Stimulated activated naive CD8-positive, alpha-beta T cell treated with anti-CD3 and anti-CD28 coated beads, Interleukin-15, Interleukin-2, amounts not matched to agents 100 U/mL and 50 U/mL, for 24 hours (primary cell): ENCODE measurements around the gene MCM3.

ENCODE experiments used
- ATAC-seq: fragments of 150-1000 bp; cut with Tn5 transposase; one replicate; pipeline ENCODE4 v1.10.0; 2021
- DNase-seq: peaks from one replicate; pipeline ENCODE4 v3.0.0; 2021

Gene MCM3

DNA sequence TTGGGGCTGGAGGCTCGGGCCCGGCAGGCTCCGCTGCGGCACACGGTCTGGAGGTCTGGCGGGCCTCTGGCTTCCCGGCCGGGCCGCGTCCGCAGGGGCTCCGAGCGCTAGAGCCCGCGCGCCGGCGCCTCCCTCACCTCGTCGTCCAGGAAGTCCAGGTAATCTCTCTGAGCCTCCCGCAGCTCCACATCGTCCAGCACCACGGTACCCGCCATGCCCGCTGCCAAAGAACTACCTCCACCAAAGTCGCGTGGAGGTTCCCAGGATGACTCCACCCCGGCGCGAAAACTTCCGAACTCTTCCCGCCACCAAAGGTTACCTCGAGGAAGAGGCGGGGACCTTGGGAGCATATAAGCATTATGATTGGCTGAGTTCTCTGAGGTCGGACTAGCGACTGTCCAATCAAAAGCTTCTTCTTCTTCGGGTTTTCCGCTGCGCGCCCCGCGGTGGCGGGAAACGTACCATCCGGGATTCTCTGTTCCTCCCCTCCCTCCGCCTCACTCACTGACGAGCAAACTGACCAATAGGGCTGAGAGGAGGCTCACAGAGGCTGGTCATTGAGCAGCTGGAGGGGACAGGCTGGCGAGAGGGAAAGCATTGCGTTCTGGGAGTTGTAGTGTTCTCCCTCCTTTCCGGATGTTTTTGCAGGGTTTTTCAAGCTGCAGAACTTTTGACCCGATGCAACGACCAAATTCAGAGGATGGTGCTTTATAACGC is at the start of gene MCM3:
Gene MCM3, minus strand, starts transcription at position 283 of the 717 bp plus-strand sequence. Its CDS starts 68 bp downstream, at position 215.
- DNase-seq (peak; percentile 94), ATAC-seq (peak; percentile 98)

DNA sequence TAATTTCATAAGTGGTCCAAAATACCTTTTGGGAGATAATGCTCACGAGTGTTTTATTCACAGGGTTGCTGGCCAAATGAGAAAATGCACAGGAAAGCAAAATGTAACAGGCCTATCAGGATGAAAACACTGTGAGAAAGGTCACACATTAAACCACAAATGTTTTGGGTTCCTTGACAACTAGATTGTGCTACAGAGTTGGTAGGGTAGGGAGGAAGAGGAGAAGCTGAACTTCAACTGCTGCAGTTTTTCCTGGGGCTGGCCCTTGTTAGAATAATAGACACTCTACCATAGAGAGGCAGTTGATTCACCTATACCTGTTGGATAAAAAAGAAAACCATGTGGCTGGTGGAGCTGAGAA is 49.3 kb upstream of the MCM3 start:
- peak; percentile 68 for ATAC-seq

DNA sequence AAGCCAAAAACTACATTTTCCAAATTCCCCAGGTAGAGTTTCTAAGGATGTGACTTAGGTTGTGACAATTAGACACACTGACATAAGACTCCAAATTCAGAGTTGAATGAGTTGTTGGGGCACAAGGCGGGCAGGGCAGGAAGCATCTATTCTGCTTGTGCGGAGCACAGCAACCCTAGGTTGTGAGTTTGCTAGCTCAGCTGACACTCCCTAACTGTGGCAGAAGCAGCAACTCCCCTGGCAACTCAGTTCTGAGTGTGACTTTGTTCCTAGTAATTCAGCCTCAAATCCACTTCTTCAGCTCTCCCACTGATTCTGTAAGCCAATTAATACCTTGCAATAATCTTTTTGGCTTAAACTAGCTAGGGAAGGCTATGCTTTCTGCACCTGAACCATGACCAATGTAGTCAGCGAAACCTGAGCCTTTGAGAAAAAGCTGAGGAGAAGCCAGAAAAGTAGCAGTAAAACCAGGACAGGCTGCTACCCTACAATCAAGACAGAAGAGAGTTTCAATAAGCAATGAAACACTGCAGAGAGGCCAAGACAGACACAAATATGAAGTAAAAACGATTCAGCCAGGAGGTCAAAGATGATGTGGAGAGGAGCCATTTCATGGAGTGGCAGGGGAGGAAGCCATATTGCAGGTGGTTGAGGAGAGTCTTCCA is 47.4 kb upstream of the MCM3 start:
- ATAC-seq (no peak), DNase-seq (no peak)

More for the DNA sequence above, 49.3 kb upstream of the MCM3 start:
- no peak for DNase-seq

DNA sequence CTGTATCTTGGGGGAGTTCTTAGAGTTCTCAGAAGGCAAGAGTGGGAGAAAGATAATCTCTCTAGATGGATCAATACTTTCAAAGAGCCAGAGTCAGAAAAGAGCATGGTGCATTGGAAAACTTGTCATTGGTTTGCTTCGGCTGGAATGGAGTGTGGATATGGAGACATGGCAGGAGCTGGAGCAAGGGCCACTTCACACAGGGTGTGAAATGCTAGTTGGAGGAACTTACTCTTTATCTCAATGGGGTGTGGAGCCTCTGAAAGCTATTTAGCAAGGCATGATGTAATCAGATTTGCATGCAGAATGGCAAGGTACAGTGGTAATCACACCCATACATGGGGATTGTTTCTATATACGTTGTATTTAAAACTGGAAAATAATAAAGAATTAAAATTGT is 45.9 kb upstream of the MCM3 start:
- DNase-seq, result no peak

DNA sequence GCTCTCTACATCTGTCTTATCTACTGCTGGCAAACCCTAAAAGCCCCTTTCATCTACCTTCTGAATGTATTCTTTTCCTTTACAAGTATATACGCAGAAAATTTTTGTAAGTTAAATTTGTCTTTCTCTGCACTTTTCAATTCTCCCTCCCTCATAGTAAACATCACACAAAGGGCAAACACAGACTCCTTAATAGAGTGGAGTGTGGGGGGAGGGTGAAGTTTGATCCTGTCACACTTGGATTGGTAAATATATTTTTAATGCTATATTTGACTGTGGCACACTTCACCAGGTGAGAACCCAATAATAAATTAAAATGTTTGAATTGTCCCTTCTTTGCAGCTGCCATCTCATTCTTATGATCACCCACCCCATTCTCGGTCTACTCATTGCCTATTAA is 44.2 kb upstream of the MCM3 start:
- no peak for DNase-seq
- ATAC-seq, result no peak

More for the DNA sequence above, 45.9 kb upstream of the MCM3 start:
- no peak for ATAC-seq

DNA sequence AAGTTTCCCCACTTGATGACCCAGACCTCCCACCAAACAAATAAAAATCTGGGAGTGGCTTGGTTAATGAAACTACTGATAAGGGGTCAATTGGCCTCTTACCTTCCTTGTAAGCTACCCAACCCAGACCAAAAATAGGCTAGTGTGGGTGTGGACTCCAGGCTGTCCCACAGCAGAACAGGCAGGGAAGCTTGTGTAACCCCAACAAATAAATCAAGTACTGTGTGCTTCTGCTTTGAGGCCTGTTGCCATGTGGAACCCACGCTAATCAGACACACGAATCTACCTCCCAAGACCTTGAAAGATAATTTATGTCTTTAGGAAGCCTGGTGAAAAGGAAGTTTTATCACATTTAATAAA is 43.7 kb upstream of the MCM3 start:
- ATAC-seq, result no peak

DNA sequence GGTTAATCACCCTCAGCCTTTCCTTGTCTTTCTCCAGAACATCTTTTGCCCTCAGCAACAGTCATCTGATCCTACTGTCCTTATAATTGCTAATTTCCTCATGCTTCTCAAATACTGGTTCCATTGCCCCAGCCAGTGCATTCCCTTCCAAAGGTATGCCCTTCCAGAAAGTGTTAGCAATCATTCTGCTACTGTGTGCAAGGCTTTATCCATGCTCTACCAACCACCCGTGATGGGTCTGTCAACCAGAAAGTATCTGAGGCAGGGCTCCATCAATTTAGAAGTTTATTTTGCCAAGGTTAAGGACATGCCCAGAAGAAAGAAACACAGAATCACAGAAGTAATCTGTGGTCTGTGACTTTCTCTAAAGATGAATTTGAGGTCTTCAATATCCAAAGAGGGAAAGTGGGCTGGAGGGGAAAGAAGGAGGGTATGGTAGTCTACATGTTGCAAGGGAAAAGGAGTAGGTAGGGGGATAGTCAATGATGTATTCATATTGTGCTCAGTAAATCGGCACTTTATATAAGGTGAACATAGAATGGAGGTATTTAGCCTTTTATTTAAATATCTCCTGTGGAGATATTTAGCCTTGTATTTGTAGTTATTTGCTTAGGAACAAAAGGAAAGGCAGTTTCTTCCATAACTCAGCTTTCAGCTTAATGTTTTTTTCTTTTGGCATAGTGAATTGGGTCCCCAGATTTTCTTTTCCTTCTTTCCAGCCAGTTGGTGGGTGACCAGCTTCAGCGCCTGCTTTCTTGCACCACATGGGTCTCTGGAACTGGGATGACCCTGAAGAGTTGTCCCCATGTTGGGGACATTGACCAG is 42.2 kb upstream of the MCM3 start:
- DNase-seq (no peak), ATAC-seq (no peak)

More for the DNA sequence above, 43.7 kb upstream of the MCM3 start:
- no peak for DNase-seq

DNA sequence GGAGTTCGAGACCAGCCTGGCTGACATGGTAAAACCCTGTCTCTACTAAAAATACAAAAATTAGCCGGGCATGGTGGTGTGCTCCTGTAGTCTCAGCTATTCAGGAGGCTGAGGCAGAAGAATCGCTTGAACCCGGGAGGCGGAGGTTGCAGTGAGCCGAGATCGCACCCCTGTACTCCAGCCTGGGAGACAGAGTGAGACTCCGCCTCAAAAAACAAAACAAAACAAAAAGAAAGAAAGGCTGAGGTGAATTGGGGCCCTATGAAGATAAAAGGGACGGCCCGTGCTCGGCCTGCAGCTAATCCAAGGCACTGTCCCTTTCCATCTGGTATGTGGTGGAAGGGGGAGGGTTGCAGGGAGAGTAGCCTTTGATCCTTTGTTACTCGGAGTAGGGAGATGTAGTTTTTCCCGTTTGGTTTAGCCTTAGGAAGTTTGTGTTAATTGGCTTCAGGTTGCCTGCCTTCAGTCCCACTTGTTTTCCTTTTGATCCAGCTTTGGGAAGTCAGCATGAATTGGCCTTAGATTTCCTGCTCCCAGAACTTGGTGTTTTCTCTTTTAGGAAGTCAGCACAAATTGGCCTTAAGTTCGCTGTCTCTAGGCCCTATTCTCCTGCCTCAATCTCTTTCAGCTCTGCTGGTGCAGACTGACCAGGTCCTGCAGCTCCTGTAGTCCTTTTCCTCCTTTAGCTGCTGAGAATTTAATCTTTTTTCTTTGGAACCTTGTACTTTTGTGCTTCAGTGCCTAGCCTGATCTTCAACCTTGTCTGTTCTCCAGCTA is 41.3 kb upstream of the MCM3 start:
- DNase-seq, result no peak
- no peak for ATAC-seq

DNA sequence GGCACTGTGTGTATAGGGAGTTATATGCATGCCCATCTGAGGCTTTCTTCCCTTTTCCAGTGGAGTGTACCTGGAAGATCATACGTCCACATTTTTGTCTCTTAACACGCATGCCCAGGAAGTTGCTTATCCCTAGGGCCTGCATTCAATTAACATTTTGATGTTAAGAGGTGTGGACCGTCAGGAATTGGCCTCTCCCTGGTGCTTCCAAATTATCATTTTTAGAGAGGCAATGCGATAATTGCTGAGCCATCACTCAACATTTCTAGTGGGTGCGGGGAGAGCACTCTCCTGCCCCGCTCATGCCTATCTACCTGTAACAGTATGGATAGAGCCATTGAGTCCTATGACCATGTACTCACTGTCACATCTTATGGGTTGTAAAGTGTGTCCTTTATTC is 39.6 kb upstream of the MCM3 start:
- ATAC-seq, result no peak
- DNase-seq, result no peak

DNA sequence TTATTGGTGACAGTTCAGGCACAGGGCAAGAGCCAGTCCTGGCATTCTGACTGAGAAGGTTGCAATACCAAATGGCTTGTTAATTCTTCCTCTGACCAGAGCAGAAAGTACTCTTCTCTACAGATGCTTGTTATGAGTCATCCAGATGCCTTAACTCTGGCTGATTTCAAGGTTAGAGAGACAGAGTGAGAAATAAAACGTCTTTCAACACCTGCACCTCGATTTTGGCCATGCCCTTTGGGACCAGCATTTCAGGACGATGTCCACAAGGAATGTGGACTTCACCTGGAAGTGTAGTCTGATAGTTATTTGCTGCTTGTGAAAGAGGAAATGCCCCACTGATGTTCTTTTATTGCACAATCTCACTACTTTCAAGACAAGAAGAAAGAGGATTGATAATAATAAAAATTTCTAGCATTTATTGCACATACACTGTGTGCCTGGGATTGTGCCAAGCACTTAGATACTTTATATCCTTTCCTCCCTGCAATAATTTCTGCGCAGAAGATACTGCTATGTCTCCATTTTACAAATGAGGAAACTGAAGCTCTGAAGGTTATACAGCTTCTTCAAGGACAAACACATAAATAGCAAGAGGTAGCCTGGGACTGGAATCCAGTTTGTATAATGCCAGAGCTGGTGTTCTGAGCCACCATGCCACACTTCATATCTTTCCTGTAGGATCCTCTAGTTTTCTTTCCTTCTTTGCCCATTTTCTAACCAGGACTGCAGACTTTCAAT is 33.5 kb upstream of the MCM3 start:
- peak; percentile 82 for ATAC-seq
- no peak for DNase-seq

DNA sequence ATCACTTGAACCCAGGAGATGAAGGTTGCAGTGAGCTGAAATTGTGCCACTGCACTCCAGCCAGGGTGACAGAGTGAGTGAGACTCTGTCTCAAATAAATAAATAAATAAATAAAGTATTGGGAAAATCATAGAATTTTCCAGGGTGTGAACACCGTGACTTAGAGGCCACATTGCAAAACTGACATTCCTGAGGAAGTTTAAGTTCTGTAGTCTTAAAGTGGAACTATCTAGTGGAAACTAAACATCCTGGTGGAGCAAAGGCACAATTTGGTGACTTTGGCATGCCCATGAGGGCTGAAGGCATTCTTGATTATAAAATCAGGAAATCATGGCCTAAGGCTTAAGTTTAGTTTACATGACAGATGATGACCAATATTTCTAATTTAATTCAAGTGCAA is 32.7 kb upstream of the MCM3 start:
- ATAC-seq, result no peak
- no peak for DNase-seq

DNA sequence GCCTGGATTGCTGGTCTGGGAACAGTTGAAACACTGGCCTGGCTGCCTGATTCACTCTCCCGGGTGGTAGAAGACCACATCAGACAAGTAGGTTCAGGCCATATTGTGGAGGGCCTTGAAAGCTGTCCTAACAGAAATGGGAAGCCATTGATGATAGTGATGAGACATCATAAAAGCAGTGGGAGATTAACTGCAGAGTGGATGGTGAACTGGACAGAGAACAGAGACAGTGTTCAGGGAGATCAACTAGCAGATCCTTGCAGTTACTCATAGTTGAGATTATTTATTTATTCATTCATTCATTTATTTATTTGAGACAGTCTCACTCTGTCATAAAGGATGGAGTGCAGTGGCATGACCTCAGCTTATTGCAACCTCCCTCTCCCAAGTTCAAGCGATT is 30.2 kb upstream of the MCM3 start:
- ATAC-seq (no peak), DNase-seq (no peak)

DNA sequence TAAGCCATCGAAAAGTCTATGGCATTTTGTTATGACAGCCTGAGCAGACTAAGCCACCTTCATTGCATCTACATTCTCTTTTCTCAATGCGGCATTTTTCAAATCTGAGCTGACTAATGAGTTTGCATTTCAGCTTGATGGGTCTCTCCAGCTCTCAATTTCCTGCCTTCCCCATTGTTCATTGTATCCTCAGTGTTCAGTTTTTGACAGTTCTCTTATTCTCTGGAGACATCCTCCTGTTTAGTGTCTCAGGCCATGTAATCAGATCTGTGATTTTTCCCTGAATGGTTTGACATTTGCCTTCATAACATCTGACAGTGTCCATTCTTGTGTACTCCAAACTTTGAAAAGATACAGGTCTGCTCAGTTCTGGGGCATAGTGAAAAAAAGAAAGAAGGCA is 27.9 kb upstream of the MCM3 start:
- ATAC-seq, result no peak
- DNase-seq, result no peak

DNA sequence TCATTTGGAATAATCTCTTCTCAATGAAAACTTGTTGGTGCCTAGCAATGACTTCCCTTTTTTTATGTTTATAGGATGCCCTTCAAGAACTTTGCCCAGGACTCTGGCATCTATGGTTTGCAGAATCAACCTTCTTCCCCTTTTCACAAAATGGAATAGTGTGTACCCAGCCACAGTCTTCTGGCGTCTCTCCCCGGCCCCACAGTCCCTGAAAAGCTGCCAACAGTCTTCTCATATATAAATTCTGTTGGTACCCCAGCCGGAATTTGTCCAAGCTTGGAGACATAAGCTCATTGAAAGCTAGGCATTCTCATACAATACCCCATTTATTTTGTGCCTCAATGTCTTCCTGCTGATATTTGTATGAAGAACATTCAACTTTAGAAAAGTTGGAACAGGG is 26.4 kb upstream of the MCM3 start:
- ATAC-seq, result no peak
- DNase-seq, result no peak

DNA sequence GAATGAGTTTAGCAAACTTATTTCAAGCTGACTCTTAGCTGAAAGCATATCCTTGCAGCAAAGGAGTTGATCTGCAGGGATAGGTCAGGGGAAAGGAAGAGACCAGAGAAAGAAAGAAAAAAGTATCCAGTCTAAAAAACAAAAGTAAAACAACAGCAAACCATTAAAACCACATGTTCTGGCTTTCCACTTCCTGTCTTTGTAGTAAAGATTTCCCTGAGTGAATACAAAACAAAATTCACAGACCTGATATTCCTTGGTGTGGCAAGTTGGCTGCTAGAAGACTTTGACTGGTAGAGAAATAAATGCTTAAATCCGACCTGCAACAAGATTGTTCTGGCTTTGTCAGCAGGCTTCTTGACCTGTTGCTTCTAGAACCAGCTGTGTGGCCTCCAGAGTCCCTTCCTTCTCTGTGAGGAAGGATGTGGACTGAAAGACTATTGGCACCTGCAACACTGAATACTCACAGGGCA is 23.4 kb upstream of the MCM3 start:
- ATAC-seq (no peak), DNase-seq (no peak)

DNA sequence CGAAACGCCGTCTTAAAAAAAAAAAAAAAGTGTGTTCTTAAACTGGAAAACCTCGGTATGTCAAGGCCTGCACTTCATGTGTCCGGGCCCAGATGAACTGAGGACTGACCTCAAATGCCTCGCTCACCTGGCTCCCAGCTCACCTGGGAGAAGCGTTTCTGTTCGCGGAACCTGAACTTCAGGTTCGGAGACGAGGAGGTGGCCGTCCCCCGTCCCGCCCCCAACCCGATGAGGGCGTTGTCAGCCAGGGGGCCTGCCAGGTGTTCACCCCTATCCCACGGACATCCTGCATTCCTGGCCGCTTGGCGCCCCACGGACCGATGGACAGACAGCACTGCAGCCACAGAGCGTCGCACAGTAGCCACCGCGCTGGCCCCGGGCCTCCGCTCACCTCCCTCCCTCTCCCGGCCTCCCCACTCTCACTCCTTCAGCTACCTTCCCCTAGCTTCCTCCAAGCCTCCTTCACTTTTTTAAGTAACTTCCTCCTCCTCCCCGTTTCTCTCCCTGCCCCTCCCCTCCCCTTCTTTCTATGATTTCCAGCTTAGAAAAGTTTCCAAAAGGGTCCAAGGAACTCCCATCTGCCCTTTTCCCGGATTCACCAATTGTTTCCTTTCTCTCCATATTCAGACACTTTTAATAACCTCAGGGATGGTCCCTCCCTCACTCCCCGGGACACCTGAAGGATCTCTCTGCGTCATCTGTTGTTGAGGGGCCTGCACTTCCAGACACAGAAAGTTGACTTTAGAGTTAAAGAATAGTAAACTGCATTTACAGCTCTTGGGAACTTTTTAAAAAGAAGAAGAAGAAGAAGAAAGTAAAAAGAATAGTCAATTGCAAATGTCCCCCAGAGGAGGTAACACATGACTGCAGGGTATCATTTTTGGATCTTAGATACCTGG is 22.7 kb upstream of the MCM3 start:
- DNase-seq, result no peak
- no peak for ATAC-seq

DNA sequence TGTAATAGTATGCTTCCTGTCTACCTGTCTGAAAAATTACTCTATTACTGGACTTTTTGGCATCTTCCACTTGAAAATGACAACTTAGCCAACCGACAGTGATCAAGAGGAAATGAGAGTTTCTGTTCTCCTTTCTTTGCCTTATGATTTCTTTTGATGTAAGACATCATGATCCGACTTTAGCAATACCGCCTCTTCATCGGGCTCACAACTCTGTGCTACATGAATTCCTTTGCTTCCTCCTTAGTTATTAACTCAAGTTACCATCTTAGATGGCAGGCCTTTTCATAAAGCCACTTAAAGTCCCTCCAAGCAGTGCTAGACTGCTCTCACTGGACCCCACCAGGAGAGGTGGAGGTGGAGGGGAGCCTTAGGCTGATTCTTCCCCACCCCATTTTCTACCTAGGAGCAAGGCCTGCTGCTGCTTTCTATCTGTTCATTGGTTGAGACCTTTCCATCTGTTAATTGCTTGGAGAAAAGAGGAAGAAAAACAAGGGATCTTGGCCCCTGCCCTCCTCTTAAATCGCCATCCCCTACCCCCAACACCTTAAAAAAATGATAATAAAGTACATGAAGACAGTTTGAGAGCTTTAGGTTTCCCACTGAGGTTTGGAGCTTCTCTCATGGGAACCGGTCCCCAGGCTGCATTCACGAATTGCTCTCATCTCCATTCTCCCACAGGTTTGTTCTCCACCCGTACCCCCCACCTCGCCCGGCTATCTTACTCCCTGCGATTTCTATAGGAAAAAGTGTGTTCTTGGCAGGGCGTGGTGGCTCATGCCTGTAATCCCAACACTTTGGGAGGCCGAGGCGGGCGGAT is 21.6 kb upstream of the MCM3 start:
- peak; percentile 30 for ATAC-seq

DNA sequence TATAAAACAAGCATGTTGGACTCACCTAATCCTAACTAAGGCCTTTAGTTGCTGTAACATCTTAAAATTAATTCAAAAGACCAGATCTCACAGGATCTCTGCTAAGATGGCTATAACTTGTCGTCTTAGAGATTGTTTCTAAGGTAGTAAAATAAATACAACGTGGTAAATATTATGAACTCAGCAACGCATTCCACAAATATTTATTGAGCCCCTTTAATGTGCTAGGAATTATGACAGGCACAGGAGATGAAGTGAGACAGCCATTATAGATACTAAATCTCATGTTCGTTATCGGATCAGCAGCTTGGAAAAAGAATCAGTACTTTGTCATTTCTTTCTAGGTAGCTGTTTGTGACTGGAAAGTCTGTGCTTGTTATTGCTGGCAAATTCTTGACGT is 20.9 kb upstream of the MCM3 start:
- DNase-seq (no peak), ATAC-seq (no peak)

More for the DNA sequence above, 21.6 kb upstream of the MCM3 start:
- DNase-seq, result no peak

DNA sequence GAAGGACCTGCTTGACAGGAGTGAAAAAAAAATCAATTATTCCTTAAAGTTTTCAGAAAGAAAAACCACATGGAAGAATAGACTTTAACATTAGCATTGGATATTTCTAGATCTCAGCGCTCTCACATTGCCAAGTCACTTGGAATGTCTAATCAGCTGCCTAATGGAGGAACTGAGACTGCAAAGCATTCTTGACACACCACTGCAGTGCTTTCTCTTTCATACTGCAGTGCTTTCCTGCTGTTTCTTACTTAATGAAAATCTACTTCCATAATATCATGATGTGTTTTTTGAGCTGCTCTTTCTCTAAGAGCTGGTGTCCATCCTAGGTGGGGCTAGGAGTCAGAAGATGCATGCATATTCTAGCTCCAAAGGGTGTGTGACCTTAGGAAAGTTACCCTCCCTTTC is 20.4 kb upstream of the MCM3 start:
- ATAC-seq, result peak; percentile 29
- no peak for DNase-seq

DNA sequence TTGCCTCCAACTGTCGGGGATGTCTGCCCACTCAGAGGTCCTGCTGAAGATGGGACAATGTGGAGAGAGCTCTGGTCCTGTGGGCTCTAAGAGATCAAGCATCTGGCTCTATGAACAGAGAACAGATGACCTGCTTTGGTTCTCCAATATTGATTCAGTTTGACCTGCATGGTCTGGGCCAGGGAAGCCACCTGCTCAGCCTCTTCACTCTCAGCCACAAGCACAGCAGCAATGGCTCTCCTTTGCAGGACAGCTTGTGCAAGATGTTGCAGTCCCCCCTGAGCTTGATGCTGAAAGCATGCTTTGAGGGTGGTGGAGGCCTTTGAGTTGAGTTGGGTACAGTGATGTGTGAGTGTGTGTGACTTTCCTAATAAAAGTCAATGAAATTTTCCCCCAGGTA is 18.6 kb upstream of the MCM3 start:
- no peak for ATAC-seq
- DNase-seq, result no peak
